Neural crest cell (in vitro differentiated cells): Measurements from ENCODE around the gene BGN. TPM values are rescaled to one million over a fixed set of nuclear protein-coding genes. Genes with fewer than 3 reads are reported as not detected.

Experiments
- DNase-seq: peaks from one replicate; pipeline ENCODE4 v3.0.0; 2021; ENCODE audit warnings: low read depth, mixed read lengths, low spot score
- H3K27ac Mint-ChIP-seq: one replicate; pipeline ENCODE4 v1.8.0; 2021; ENCODE audit warnings: mild to moderate bottlenecking, mixed read lengths; ENCODE audit not compliant: unreplicated experiment
- H3K27me3 Mint-ChIP-seq: 2 replicates; pipeline ENCODE4 v1.8.0; 2021; ENCODE audit warnings: low read depth, mild to moderate bottlenecking, mixed read lengths
- H3K36me3 Mint-ChIP-seq: 2 replicates; pipeline ENCODE4 v1.8.0; 2021; ENCODE audit warnings: low read depth, mild to moderate bottlenecking, mixed read lengths
- H3K4me1 Mint-ChIP-seq: 2 replicates; pipeline ENCODE4 v1.8.0; 2021; ENCODE audit warnings: mixed read lengths
- H3K4me3 Mint-ChIP-seq: one replicate; pipeline ENCODE4 v1.8.0; 2021; ENCODE audit warnings: mild to moderate bottlenecking, mixed read lengths
- H3K9me3 Mint-ChIP-seq: 2 replicates; pipeline ENCODE4 v1.8.0; 2021; ENCODE audit warnings: mixed read lengths
- total RNA-seq: library from RNA; stranded (reverse); gene quantifications from 2 replicates; pipeline ENCODE4 v1.2.1, GENCODE V29; 2021
- TF ChIP-seq, protein P1 (sequence below): fragments of 200-600 bp; sonication (generic); conservative IDR thresholded peaks from 2 replicates; pipeline ENCODE4 v1.5.0; 2021; ENCODE audit warnings: antibody characterized with exemption, mild to moderate bottlenecking

BGN gene
- total RNA-seq, 1 donor from 2014 or later: 80.6 TPM

DNA sequence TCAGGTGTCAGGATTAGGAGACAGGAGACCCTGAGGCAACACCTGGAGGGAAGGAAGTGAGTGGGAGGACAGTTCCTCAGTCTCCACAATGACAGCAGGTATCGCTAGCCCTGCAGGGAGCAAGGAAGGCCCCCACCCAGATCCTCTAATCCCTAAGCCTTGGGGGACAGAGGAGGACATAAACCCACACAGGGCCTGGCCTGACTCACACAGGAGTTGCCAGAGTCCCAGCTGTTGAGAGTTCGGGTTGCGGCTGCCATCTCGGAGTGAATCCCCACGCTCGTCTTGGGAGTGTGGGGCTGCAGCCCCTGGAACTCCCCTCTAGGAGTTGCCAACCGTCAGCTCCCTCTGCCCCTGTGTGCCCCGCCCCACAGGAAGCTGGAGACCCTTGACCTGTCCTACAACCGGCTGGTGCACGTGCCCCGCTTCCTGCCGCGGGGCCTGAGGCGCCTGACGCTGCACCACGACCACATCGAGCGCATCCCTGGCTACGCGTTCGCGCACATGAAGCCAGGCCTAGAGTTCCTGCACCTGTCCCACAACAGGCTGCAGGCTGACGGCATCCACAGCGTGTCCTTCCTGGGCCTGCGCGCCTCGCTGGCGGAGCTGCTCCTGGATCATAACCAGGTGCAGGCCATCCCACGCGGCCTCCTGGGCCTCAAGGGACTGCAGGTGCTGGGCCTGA lies 9.2 kb upstream of the BGN start:
- Mint-ChIP-seq H3K27me3 (no peaks in the 10 kb centered on the region), H3K4me1 (no peaks in the 10 kb centered on the region), H3K9me3 (no peaks in the 10 kb centered on the region), H3K4me3 (no peak overlapping the region), H3K36me3 (no peaks in the 10 kb centered on the region), H3K27ac (no peak overlapping the region)
- TF ChIP-seq, protein P1, sequence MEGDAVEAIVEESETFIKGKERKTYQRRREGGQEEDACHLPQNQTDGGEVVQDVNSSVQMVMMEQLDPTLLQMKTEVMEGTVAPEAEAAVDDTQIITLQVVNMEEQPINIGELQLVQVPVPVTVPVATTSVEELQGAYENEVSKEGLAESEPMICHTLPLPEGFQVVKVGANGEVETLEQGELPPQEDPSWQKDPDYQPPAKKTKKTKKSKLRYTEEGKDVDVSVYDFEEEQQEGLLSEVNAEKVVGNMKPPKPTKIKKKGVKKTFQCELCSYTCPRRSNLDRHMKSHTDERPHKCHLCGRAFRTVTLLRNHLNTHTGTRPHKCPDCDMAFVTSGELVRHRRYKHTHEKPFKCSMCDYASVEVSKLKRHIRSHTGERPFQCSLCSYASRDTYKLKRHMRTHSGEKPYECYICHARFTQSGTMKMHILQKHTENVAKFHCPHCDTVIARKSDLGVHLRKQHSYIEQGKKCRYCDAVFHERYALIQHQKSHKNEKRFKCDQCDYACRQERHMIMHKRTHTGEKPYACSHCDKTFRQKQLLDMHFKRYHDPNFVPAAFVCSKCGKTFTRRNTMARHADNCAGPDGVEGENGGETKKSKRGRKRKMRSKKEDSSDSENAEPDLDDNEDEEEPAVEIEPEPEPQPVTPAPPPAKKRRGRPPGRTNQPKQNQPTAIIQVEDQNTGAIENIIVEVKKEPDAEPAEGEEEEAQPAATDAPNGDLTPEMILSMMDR: no peak
- DNase-seq: no peak

DNA sequence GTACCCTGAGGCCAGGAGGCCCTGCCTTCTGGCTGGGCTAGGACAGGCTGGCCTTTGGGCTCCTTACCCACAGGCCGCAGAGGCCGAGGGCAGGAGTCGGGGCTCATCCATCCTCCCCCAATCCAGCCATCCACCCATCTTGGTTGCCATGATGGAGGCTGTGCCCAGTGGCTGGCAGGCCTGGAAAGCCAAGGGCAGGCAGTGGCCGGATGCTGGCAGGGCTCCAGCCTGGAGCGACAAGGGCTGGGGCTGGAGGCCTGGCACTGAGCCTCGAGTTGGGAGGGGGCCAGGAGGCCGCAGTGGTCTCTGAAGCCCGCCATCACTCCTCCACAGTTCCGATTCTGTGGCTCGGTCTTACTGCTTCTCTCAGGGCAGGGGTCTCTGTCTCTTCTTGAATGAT lies 8.6 kb upstream of the BGN start:
- DNase-seq: no peak
- Mint-ChIP-seq H3K9me3 (no peaks in the 10 kb centered on the region), H3K4me3 (no peak overlapping the region), H3K27ac (no peak overlapping the region), H3K4me1 (no peaks in the 10 kb centered on the region), H3K27me3 (no peaks in the 10 kb centered on the region), H3K36me3 (no peaks in the 10 kb centered on the region)
- TF ChIP-seq, protein P1: no peak

DNA sequence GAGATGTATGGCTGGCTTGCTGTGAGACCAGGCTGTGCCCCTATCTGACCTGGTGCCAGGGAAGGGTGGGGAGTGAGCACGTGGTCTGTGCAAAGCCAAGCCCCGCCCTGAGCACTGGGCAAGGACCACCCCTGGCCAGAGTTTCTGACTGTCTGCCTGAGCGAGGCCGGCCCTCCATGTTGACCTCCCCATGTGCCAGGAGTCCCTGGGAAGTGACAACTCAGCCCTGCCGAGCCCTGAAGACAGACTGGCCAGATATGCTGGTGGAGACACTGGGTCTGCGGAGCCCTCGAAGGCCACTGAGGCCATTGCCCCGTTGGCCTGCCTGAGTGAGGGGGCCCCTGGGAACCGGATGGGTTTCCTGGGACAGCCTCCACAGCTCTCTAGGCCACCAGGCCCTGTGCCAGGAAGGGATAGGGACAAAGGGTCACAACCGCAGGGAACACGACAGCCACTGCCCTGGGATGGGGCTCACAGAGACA lies 7.1 kb upstream of the BGN start:
- TF ChIP-seq, protein P1: no peak
- no peak for DNase-seq
- H3K4me1 Mint-ChIP-seq: no peaks in the 10 kb centered on the region
- no peaks in the 10 kb centered on the region for H3K36me3 Mint-ChIP-seq
- no peak overlapping the region for H3K4me3 Mint-ChIP-seq
- H3K9me3 Mint-ChIP-seq: no peaks in the 10 kb centered on the region
- no peaks in the 10 kb centered on the region for H3K27me3 Mint-ChIP-seq
- no peak overlapping the region for H3K27ac Mint-ChIP-seq

DNA sequence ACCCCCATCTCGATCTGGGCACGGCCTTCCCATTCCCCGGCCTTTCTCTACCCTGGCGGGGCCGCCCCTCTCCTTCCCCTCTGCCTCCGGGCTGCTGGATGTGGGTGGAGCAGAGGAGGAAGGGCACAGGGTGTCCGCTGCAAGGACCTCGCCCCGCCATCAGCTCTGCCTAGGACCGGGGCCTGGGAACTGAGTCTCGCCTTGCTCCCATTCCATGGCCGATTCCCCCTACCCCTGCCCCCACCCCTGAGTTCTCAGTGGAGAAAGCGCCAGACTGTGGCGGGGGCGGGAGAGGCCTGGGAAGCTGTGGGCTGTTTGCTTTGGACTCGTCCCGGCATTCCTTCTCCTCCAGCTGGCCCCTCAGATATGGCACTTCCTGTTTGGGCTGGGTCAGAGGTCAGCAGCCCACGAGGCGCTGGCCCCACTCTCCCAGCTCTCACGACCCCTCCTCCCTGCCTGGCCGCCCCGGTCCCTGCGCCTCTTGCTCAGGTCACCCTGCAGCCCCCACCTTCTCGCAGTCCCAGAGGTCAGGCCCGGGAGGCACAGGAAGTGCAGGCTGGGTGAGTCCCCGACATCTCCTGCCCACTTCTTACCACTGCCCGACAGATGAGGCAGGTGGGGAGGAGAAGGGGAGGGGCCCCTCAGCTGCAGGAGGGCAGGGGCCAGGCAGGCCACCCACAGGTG lies 6.4 kb upstream of the BGN start:
- no peaks in the 10 kb centered on the region for H3K4me1 Mint-ChIP-seq
- H3K36me3 Mint-ChIP-seq: no peaks in the 10 kb centered on the region
- no peak overlapping the region for H3K4me3 Mint-ChIP-seq
- DNase-seq: no peak
- no peak overlapping the region for H3K27ac Mint-ChIP-seq
- TF ChIP-seq, protein P1: no peak
- H3K27me3 Mint-ChIP-seq: no peaks in the 10 kb centered on the region
- no peaks in the 10 kb centered on the region for H3K9me3 Mint-ChIP-seq

DNA sequence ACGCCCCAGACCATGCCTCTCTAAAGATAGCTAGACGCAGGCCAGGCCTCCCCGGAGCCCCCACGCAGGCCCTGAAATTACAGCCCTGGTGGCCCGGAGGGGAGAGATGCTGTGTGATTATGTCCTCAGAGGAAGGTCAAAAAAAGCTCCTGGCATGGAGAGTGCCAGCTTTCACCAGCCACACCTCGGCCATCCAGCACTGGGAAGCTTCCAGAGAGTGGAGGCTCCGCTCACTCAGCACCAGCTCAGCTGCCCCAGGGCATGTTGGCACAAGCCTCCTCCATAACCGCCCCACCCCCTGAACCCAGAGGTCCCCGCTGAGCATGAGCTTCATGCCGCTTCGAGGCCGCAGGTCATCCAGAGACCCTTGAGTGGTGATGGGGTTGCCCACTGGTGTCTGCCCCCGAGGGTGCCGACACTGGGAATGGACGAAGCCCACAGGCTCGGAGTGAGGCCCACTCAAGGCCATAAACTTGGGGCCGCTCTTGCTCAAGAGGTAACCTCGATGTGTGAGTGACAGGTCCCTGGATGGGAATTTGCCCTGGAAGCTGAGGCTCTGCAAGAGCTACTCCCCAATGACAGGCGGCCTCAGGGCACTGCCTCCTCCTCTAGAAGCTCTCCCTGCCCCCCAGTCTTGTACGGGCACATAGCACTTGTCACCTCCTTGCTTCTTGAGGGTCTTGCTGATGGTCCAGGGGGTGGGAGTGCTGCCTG lies 4.4 kb upstream of the BGN start:
- TF ChIP-seq, protein P1: no peak
- H3K36me3 Mint-ChIP-seq: no peaks in the 10 kb centered on the region
- H3K9me3 Mint-ChIP-seq: no peaks in the 10 kb centered on the region
- no peaks in the 10 kb centered on the region for H3K27me3 Mint-ChIP-seq
- H3K27ac Mint-ChIP-seq: no peak overlapping the region
- no peak overlapping the region for H3K4me3 Mint-ChIP-seq
- DNase-seq: no peak
- peaks cover 5% of the 10 kb centered on the region for H3K4me1 Mint-ChIP-seq
